Erythroblast (primary cell): ENCODE data around the gene DPM1.

Source experiments
- DNase-seq, 2 experiments: peaks; one replicate each; lab custom pipeline; 2025; lab: John Stamatoyannopoulos, UW
- GATA1 ChIP-seq: IDR thresholded peaks from 2 replicates; pipeline ENCODE4 v1.6.1; 2011; ENCODE audit warnings: low read depth, mild to moderate bottlenecking, control low read depth, low read length, moderate library complexity
- POLR2A ChIP-seq: IDR thresholded peaks from 2 replicates; pipeline ENCODE4 v1.6.1; 2011; ENCODE audit warnings: mild to moderate bottlenecking, low read length

The DPM1 gene

DNA sequence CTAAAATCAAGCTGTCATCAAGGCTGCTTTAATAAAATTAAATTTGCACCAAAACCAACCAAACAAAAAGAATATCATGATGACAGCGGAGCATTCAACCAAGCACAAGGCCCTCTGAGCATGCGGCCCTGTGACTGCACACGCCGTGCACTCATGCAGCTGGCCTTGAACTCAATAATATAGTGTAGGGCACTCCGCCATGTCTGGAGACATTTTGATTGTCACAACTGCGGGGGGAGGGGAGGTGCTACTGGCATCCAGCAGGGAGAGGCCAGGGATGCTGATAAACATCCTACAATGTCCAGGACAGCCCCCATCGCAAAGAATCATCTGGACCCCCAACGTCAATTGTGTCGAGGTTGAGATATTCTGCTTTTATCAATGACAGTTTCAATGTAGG, 10.0 kb upstream of the DPM1 start:
- TF ChIP-seq GATA1 (no peak), POLR2A (no peak)
- no peak for DNase-seq

- TF ChIP-seq GATA1 (no peak), POLR2A (no peak)
- DNase-seq, result no peak
Observed at GRCh38 chr20:50967586-50967985, 9.3 kb upstream of the DPM1 start.

- TF ChIP-seq POLR2A, result no peak
- TF ChIP-seq GATA1, result no peak
- DNase-seq, result no peak
Observed at GRCh38 chr20:50959543-50960126, 1.3 kb upstream of the DPM1 start.

DNA sequence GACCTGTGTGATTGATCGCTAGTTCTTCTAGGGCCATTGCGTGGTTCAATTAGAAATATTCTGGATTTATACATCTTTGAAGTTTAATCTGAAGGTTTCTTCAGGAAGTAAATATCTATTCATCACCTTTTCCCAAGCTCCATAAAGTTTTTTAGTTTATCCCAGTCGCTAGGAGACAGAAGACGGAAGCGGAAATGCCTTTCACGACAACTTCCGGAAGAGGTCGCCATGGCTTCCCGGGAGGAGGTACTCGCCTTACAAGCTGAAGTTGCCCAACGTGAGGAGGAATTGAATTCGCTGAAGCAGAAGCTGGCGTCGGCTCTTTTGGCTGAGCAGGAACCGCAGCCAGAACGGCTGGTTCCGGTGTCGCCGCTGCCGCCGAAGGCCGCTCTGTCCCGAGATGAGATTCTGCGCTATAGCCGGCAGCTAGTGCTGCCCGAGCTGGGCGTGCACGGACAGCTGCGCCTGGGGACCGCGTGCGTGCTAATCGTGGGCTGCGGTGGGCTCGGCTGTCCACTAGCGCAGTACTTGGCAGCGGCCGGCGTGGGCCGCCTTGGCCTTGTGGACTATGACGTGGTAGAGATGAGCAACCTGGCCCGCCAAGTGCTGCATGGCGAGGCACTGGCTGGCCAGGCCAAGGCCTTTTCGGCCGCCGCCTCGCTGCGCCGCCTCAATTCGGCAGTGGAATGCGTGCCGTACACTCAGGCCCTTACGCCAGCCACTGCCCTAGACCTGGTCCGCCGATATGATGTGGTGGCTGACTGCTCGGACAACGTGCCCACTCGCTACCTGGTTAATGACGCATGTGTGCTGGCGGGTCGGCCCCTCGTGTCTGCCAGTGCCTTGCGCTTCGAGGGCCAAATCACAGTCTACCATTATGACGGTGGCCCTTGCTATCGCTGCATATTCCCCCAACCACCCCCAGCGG, 547 bp upstream of the DPM1 start, which contains the start of gene MOCS3:
Gene MOCS3, plus strand, starts transcription at position 204 of the 928 bp plus-strand sequence. Its CDS starts 25 bp downstream, at position 229.
- peak; percentile 87 for TF ChIP-seq POLR2A
- TF ChIP-seq GATA1, result no peak

DNA sequence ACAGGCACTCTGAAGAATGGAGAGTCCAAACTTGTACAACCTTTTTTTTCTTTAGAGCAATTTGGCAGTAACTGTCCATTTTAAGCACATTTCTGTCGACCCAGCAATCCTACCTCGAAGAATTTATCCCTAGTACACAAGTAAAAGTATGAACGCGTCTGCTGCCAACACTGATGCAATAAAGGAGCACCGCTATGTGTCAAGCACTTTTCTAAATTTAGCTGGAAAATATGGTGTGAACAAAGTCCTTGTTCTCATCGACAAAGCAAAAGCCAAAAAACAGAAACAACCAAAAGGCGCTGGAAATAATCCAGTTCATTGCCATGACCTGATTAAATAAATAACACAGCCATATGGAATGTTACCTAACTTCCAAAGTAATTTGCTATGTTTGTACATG, 1.1 kb downstream of the DPM1 start:
- TF ChIP-seq POLR2A, result no peak
- no peak for TF ChIP-seq GATA1
- DNase-seq, result peak; percentile 27 to 57

More for the DNA sequence above, 547 bp upstream of the DPM1 start, which contains the start of gene MOCS3:
- DNase-seq, result peak; percentile 97 to 99

- DNase-seq, result no peak
- no peak for TF ChIP-seq GATA1
- no peak for TF ChIP-seq POLR2A
Observed at GRCh38 chr20:50953821-50954220, 4.5 kb downstream of the DPM1 start.

DNA sequence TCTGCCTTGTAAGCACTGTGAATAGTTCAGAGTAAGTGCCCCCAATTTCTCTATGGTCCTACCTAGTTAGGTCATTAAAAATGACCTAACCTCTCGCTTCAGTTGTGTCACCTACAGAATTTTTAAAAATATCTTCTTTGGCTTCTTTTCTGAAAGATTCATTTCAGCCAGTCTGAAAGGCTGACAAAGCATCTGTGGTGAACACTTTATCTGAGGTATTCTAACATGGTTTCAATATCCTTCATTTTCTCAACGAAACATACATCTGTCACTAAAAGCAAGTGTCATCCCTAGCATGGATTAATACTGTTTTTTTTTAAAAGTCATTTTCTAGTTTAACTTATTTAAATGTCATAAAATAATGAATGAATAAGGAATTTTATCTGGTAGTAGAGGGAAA, 5.1 kb downstream of the DPM1 start:
- no peak for DNase-seq
- TF ChIP-seq POLR2A, result no peak
- no peak for TF ChIP-seq GATA1

- TF ChIP-seq POLR2A, result no peak
- TF ChIP-seq GATA1, result no peak
- DNase-seq, result no peak
Observed at GRCh38 chr20:50948132-50948785, 10.1 kb downstream of the DPM1 start.

DNA sequence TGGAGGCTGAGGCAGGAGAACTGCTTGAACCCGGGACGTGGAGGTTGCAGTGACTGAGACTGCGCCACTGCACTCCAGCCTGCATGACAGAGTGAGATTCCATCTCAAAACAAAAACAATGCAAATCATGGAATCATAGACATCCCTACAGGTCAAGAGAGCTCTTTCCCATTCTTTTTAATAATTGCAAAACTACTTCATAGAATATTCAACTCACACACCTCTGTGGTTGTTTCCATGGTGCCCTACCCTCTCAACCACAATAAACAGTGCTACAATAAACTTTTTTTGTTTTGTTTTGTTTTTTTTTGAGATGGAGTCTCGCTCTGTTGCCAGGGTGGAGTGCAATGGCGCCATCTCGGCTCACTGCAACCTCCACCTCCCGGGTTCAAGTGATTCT, 15.3 kb downstream of the DPM1 start:
- no peak for TF ChIP-seq POLR2A
- DNase-seq, result no peak

DNA sequence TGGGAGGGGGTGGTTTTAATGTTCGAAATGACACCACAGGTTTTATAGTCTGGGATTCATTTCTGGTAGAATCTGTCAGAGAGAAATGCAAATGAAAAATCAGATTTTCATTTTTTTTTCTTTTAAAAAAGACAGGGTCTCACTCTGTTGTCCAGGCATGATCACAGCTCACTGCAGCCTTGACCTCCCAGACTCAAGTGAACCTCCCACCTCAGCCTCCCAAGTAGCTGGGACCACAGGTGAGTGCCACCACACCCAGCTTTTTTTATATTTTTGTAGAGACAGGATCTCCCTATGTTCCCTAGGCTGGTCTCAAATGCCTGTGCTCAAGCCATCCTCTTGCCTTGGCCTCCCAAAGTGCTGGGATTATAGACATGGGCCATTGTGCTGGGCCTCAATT, 24.7 kb downstream of the DPM1 start:
- no peak for DNase-seq
- TF ChIP-seq GATA1, result no peak

- no peak for DNase-seq
- TF ChIP-seq POLR2A (no peak), GATA1 (no peak)
Observed at GRCh38 chr20:50932691-50933280, 25.5 kb downstream of the DPM1 start.

- peak in 1 of 2 experiments; percentile 53 for DNase-seq
- TF ChIP-seq POLR2A, result no peak
- TF ChIP-seq GATA1, result no peak
Observed at GRCh38 chr20:50932016-50932485, 26.3 kb downstream of the DPM1 start.

GRCh38 chr20:50931306-50932015, 26.9 kb downstream of the DPM1 start, which contains the start of gene ADNP:
ADNP (minus strand) TSS chr20:50931437; CDS start chr20:50903996, 27,441 bp downstream.
- TF ChIP-seq GATA1 (no peak), POLR2A (peak; percentile 83)
- DNase-seq, result peak; percentile 98
